ENCODE results near the gene BCAR1. TPM values are rescaled to one million over a fixed set of nuclear protein-coding genes. Genes with fewer than 3 reads are reported as not detected.
"Not testable (repeated sequence)": the region's sequence is repeated elsewhere in the genome, so short reads cannot be mapped to it uniquely, and the experiment has no call there.

BCAR1 gene
- total and polyA plus RNA-seq, 2 experiments from 2014 or later = 37.9 to 140 TPM

GRCh38 chr16:75272629-75273028 lies 21.2 kb upstream of the BCAR1 start:
- H2AFZ ChIP-seq; H3K27me3 ChIP-seq (ENCODE audit: insufficient read depth); H3K4me2 ChIP-seq; H3K9me2 ChIP-seq (ENCODE audit: insufficient read depth); H3K4me3 ChIP-seq; H3K36me3 Mint-ChIP-seq (ENCODE audit: low read depth); H3K79me2 ChIP-seq (replicated peaks; ENCODE audit: insufficient read depth); ATAC-seq; DNase-seq (ENCODE audit: low spot score); H3K27ac ChIP-seq (ENCODE audit: low read depth); H3K27ac Mint-ChIP-seq; H3K4me1 ChIP-seq (ENCODE audit: insufficient read depth); H3F3A ChIP-seq (replicated peaks; ENCODE audit: low read depth); H3K4me1 Mint-ChIP-seq; H3K27me3 Mint-ChIP-seq (ENCODE audit: insufficient read depth, low read depth, poor library complexity); H4K20me1 ChIP-seq (replicated peaks; ENCODE audit: insufficient read depth); H3K4me3 Mint-ChIP-seq; H3K36me3 ChIP-seq (ENCODE audit: insufficient read depth); H3K9me3 Mint-ChIP-seq: not testable (repeated sequence)
- peak in 1 of 2 experiments; percentile 26; a peak in 2 of 4 replicates for TF ChIP-seq CTCF (conservative IDR thresholded peaks at IDR 0.05; ENCODE audit: low read depth in 2 of 2)

GRCh38 chr16:75272097-75272551 lies 20.7 kb upstream of the BCAR1 start:
- Mint-ChIP-seq H3K27ac (no peak overlapping the region), H3K36me3 (ENCODE audit: low read depth) (no peaks in the 10 kb centered on the region), H3K4me1 (peaks cover 6% of the 10 kb centered on the region; the same call in 1 of the 3 replicates), H3K9me3 (no peaks in the 10 kb centered on the region), H3K27me3 (ENCODE audit: insufficient read depth, low read depth, poor library complexity) (peaks cover 8% of the 10 kb centered on the region), H3K4me3 (no peak overlapping the region)
- no peaks in the 10 kb centered on the region for H3K4me1 ChIP-seq (ENCODE audit: insufficient read depth)
- H3K79me2 ChIP-seq (replicated peaks; ENCODE audit: insufficient read depth) = no peaks in the 10 kb centered on the region
- no peak for ATAC-seq
- no peaks in the 10 kb centered on the region for H3K9me2 ChIP-seq (ENCODE audit: insufficient read depth)
- no peak overlapping the region for H3K4me3 ChIP-seq
- H3K27ac ChIP-seq (ENCODE audit: low read depth) = no peak overlapping the region
- no peaks in the 10 kb centered on the region for H3K27me3 ChIP-seq (ENCODE audit: insufficient read depth)
- no peak for DNase-seq (ENCODE audit: low spot score)
- no peak overlapping the region for H3K4me2 ChIP-seq
- H3K36me3 ChIP-seq (ENCODE audit: insufficient read depth) = no peaks in the 10 kb centered on the region
- 0 out of 2 replicates have a peak, but pooled peaks cover 2% of the 10 kb centered on the region for H3F3A ChIP-seq (replicated peaks; ENCODE audit: low read depth)
- no peak overlapping the region for H2AFZ ChIP-seq
- no peaks in the 10 kb centered on the region for H4K20me1 ChIP-seq (replicated peaks; ENCODE audit: insufficient read depth)
- TF ChIP-seq, protein P1, sequence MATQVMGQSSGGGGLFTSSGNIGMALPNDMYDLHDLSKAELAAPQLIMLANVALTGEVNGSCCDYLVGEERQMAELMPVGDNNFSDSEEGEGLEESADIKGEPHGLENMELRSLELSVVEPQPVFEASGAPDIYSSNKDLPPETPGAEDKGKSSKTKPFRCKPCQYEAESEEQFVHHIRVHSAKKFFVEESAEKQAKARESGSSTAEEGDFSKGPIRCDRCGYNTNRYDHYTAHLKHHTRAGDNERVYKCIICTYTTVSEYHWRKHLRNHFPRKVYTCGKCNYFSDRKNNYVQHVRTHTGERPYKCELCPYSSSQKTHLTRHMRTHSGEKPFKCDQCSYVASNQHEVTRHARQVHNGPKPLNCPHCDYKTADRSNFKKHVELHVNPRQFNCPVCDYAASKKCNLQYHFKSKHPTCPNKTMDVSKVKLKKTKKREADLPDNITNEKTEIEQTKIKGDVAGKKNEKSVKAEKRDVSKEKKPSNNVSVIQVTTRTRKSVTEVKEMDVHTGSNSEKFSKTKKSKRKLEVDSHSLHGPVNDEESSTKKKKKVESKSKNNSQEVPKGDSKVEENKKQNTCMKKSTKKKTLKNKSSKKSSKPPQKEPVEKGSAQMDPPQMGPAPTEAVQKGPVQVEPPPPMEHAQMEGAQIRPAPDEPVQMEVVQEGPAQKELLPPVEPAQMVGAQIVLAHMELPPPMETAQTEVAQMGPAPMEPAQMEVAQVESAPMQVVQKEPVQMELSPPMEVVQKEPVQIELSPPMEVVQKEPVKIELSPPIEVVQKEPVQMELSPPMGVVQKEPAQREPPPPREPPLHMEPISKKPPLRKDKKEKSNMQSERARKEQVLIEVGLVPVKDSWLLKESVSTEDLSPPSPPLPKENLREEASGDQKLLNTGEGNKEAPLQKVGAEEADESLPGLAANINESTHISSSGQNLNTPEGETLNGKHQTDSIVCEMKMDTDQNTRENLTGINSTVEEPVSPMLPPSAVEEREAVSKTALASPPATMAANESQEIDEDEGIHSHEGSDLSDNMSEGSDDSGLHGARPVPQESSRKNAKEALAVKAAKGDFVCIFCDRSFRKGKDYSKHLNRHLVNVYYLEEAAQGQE (IDR thresholded peaks at IDR 0.05; ENCODE audit: unreplicated experiment) = no peak
- TF ChIP-seq CTCF (conservative IDR thresholded peaks at IDR 0.05; ENCODE audit: low read depth in 2 of 2) = no peak
- TF ChIP-seq ZNF114 (CRISPR knock-in tag; IDR thresholded peaks at IDR 0.05) = no peak
- no peak for TF ChIP-seq POLR2AphosphoS5 (IDR thresholded peaks at IDR 0.05; ENCODE audit: low read depth)
- no peak for TF ChIP-seq EZH2phosphoT487 (IDR thresholded peaks at IDR 0.05; ENCODE audit: unreplicated experiment)
- no peak for TF ChIP-seq ZNF331 (CRISPR knock-in tag; IDR thresholded peaks at IDR 0.05; ENCODE audit: low read depth)
- no peak for TF ChIP-seq EZH2 (IDR thresholded peaks at IDR 0.05; ENCODE audit: low read depth, unreplicated experiment)
- no peak for TF ChIP-seq STAT1 (IDR thresholded peaks at IDR 0.05; ENCODE audit: unreplicated experiment)
- TF ChIP-seq, protein P2, sequence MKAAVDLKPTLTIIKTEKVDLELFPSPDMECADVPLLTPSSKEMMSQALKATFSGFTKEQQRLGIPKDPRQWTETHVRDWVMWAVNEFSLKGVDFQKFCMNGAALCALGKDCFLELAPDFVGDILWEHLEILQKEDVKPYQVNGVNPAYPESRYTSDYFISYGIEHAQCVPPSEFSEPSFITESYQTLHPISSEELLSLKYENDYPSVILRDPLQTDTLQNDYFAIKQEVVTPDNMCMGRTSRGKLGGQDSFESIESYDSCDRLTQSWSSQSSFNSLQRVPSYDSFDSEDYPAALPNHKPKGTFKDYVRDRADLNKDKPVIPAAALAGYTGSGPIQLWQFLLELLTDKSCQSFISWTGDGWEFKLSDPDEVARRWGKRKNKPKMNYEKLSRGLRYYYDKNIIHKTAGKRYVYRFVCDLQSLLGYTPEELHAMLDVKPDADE (IDR thresholded peaks at IDR 0.05) = no peak
